Pancreas (tissue), 10 donors: ENCODE measurements around the gene OPA3. TPM values are rescaled to one million over a fixed set of nuclear protein-coding genes. Genes with fewer than 3 reads are reported as not detected.
"Not testable (repeated sequence)": the region's sequence is repeated elsewhere in the genome, so short reads cannot be mapped to it uniquely, and the experiment has no call there.

Source experiments
- ATAC-seq, 4 donors: fragments of 200-7000 bp; cut with Tn5 transposase; one replicate each; pipeline versions ENCODE4 v1.8.0 to v1.9.1; 2020; ENCODE audit warnings: mild to moderate bottlenecking in 4 of 4, moderate library complexity in 4 of 4
- DNase-seq, 6 donors: peaks; one replicate each; pipeline ENCODE4 v3.0.0-alpha.2; 2020
- FAIRE-seq: peaks from 2 replicates; lab custom pipeline; 2012; peaks lifted over from hg19 to GRCh38; lab: Jason Lieb, UNC
- H3K27ac ChIP-seq, 4 donors: fragments of 200-600 bp; sonication (generic); 1 replicate in 3 of 4; 2 replicates in 1 of 4; pipeline versions ENCODE4 v1.5.0 to v1.8.0; 2020
- H3K27me3 ChIP-seq, 4 donors: fragments of 200-600 bp; one replicate each; pipeline ENCODE4 v1.8.0; 2021
- H3K36me3 ChIP-seq, 3 donors: fragments of 200-600 bp; sonication (generic) in 1 of 3; one replicate each; pipeline versions ENCODE4 v1.5.0 to v1.8.0; 2020 to 2021
- H3K4me1 ChIP-seq, 3 donors: fragments of 200-600 bp; one replicate each; pipeline ENCODE4 v1.8.0; 2021
- H3K4me3 ChIP-seq, 4 donors: fragments of 200-600 bp; sonication (generic) in 2 of 4; one replicate each; pipeline versions ENCODE4 v1.5.0 to v1.8.0; 2020 to 2021
- H3K9me3 ChIP-seq, 4 donors: fragments of 200-600 bp; one replicate each; pipeline ENCODE4 v1.8.0; 2021
- CTCF ChIP-seq, 4 donors: fragments of 200-600 bp; sonication (generic) in 3 of 4; IDR thresholded peaks; one replicate each; pipeline versions ENCODE4 v1.5.0 to v1.8.0; 2021; ENCODE audit warnings: antibody characterized with exemption in 4 of 4
- WGBS, 2 donors: extraction: QIAGEN DNeasy Blood & Tissue Kit; methylation state at CpG; one replicate each; pipeline ENCODE4 v1.1.7; 2013; 5-methylcytosine and 5-hydroxymethylcytosine counted together
- intact Hi-C, 3 donors: fragments of 100-400 bp; cut with DNase I; formaldehyde crosslinking; loops; one replicate each; pipeline versions ENCODE4 v1.11.1 to v1.14.2; 2022
- polyA plus RNA-seq, 2 donors: library from polyadenylated mRNA; stranded (reverse); fragments of 200-250 nt; gene quantifications; one replicate each; pipeline ENCODE4 v1.2.3, GENCODE V29; 2013
- total RNA-seq, 6 donors: library from RNA; stranded (reverse); fragmentation: NEBNext Ultra II Directional in 4 of 6; extraction: Animal tissue kit (Norgen Biotek cat#: 25700) in 4 of 6; gene quantifications; one replicate each; pipeline versions ENCODE4 v1.2.1 to v1.2.4, GENCODE V29; 2021 to 2023
- donor health status: healthy with polysubstance abuse.
- donor health status: DM: no; HTN: no; CAD: no; lungs with moderate emphysema.
- donor health status: DM: no; HTN: no; CAD: no.
- donor health status: control.
- donor health status: control.
- donor health status: Bipolar disorder and iron deficiency.
- donor health status: DM: yes; HTN: yes; CAD: no.
- donor health status: DM: no; HTN: no; CAD: no.
- donor health status: DM: no; HTN: no; CAD: no.
- donor health status: DM: yes; HTN: yes; CAD: no.

Gene OPA3
- total and polyA plus RNA-seq, 8 donors, result 3.4 to 8.0 (median 4.7) TPM

GRCh38 chr19:45514376-45515051, 70.1 kb downstream of the OPA3 start:
- Histone ChIP-seq H3K4me1 (peaks cover 8 to 19% (median 14%) of the 10 kb centered on the region in 3 donors), H3K27ac (peak overlapping the region; percentile 11 to 60 (median 48)), H3K4me3 (no peak overlapping the region), H3K27me3 (no peaks in the 10 kb centered on the region), H3K9me3 (no peaks in the 10 kb centered on the region), H3K36me3 (peaks cover 0 to 10% (median 4%) of the 10 kb centered on the region in 3 donors)
- intact Hi-C loops, result no loop called here
- no peak for FAIRE-seq
- 15 to 18% methylated on average over 13 of the region's 13 CpGs for WGBS, 2 donors
- no peak for TF ChIP-seq CTCF (IDR thresholded peaks at IDR 0.05)
- DNase-seq, result peak; percentile 61 to 88 (median 77)
- ATAC-seq, result peak; percentile 75 to 95 (median 88)

DNA sequence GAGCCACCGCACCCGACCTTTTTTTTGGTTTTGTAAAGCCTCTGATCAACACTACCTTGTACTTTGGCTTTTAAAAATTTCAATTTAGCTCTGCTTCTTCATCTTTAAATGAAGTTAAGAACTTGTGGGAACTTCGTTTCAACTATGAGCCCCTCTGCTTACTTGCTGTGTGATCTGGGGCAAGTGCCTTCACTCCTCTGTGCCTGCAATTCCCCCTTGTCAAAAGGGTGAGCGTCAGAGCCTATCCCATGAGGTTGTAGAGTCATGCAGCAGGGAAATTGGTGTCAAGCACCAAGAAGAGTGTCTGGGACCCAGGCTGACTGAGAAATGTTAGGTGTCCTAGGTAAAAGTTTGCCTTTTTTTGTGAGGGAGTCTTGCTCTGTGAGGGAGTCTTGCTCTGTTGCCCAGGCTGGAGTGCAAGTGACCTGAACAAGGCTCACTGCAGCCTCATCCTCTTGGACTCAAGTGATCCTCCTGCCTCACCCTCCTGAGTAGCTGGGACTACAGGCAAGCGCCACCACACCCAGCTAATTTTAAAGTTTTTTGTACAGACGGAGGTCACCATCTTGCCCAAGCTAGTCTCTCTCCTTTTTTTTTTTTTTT, 71.6 kb downstream of the OPA3 start:
- no peak for TF ChIP-seq CTCF (IDR thresholded peaks at IDR 0.05)
- Histone ChIP-seq H3K27ac (no peak overlapping the region), H3K4me3 (no peak overlapping the region), H3K9me3 (no peaks in the 10 kb centered on the region), H3K36me3 (peaks cover 0 to 2% (median 0%) of the 10 kb centered on the region in 3 donors), H3K27me3 (no peaks in the 10 kb centered on the region), H3K4me1 (peaks cover 8 to 21% (median 17%) of the 10 kb centered on the region in 3 donors)
- ATAC-seq (no peak), FAIRE-seq (no peak), DNase-seq (no peak)
- WGBS, 2 donors, result 87 to 88% methylated on average over 6 of the region's 6 CpGs
- intact Hi-C loops, result no loop called here

DNA sequence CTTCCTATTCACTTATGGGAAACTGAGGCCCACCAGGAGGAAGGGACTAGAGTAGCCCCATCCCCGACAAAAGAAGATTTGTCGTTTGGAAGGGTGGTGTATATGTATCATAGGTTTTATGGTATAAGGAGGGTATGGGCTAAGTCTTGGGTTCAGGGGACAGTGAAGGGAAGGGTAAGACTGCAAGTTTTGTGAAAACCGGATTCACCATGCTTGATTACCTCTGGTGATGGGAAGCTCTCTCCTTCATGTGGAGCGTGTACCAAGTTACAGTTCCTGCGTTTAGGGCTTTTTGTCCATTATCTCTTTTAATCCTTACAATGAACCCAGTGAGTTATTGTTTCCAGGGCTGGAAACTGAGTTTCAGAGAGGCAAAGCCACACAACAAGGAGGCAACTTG, 73.5 kb downstream of the OPA3 start:
- FAIRE-seq (no peak), ATAC-seq (no peak), DNase-seq (no peak)
- 90 to 92% methylated on average over 5 of the region's 5 CpGs for WGBS, 2 donors
- Histone ChIP-seq H3K4me3 (no peak overlapping the region), H3K9me3 (no peaks in the 10 kb centered on the region), H3K27me3 (no peaks in the 10 kb centered on the region), H3K4me1 (peaks cover 9 to 21% (median 17%) of the 10 kb centered on the region in 3 donors), H3K27ac (no peak overlapping the region), H3K36me3 (no peaks in the 10 kb centered on the region)
- intact Hi-C loops, result no loop called here
- TF ChIP-seq CTCF (IDR thresholded peaks at IDR 0.05), result no peak

- H3K36me3 ChIP-seq, H3K9me3 ChIP-seq, ATAC-seq, DNase-seq, H3K27ac ChIP-seq, intact Hi-C loops, FAIRE-seq, H3K27me3 ChIP-seq: not testable (repeated sequence)
- Histone ChIP-seq H3K4me3 (peak overlapping the region in 1 of 4 donors; percentile 99), H3K4me1 (peaks cover 16 to 24% (median 17%) of the 10 kb centered on the region in 3 donors)
- WGBS, 2 donors, result 84 to 91% methylated on average over 11 of the region's 11 CpGs
These were observed 74.2 kb downstream of the OPA3 start for GRCh38 chr19:45510352-45510751.

- no peak for TF ChIP-seq CTCF (IDR thresholded peaks at IDR 0.05)
- Histone ChIP-seq H3K4me3 (peak overlapping the region in 3 of 4 donors; percentile 70 to 99 (median 99)), H3K4me1 (peaks cover 14 to 19% (median 15%) of the 10 kb centered on the region in 3 donors), H3K36me3 (no peaks in the 10 kb centered on the region), H3K9me3 (no peaks in the 10 kb centered on the region), H3K27ac (peak overlapping the region in 3 of 4 donors; percentile 5 to 94 (median 92)), H3K27me3 (no peaks in the 10 kb centered on the region)
- DNase-seq (no peak), ATAC-seq (no peak), FAIRE-seq (no peak)
- intact Hi-C loops, result no loop called here
- 11% methylated on average over 3 of the region's 3 CpGs for WGBS, 2 donors
These were observed 74.9 kb downstream of the OPA3 start for GRCh38 chr19:45509692-45510015.
